ENCODE results near the gene CCDC7.
"Not testable (repeated sequence)": the region's sequence is repeated elsewhere in the genome, so short reads cannot be mapped to it uniquely, and the experiment has no call there.

The CCDC7 gene

DNA sequence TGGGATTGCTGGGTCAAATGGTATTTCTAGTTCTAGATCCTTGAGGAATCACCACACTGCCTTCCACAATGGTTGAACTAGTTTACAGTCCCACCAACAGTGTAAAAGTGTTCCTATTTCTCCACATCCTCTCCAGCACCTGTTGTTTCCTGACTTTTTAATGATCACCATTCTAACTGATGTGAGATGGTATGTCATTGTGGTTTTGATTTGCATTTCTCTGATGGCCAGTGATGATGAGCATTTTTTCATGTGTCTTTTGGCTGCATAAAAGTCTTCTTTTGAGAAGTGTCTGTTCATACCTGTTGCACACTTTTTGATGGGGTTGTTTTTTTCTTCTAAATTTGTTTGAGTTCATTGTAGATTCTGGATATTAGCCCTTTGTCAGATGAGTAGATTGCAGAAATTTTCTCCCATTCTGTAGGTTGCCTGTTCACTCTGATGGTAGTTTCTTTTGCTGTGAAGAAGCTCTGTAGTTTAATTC lies 37.1 kb downstream of the CCDC7 start:
- H3K36me3 ChIP-seq (ENCODE audit: control insufficient read depth in 1 of 2, insufficient read depth in 2 of 2, low read length in 2 of 2); H3K14ac ChIP-seq (ENCODE audit: low read length); H3K4me3 ChIP-seq (ENCODE audit: low read depth, low read length); H3K4ac ChIP-seq (ENCODE audit: low read depth, low read length); H3K79me1 ChIP-seq (ENCODE audit: low read length); H3K27ac ChIP-seq (ENCODE audit: low read depth, low read length); H2AK5ac ChIP-seq (ENCODE audit: low read length); H4K91ac ChIP-seq (ENCODE audit: low read depth, low read length); H2BK5ac ChIP-seq (ENCODE audit: low read depth, low read length, poor library complexity); H3K4me2 ChIP-seq (ENCODE audit: low read length); H4K8ac ChIP-seq (ENCODE audit: low read depth, low read length); H2AFZ ChIP-seq (ENCODE audit: insufficient read depth, low read length, poor library complexity); H3K18ac ChIP-seq (ENCODE audit: low read length); H3K9me3 ChIP-seq (ENCODE audit: insufficient read depth, low read depth, low read length); H3K23ac ChIP-seq (ENCODE audit: low read length); DNase-seq; H2BK120ac ChIP-seq (ENCODE audit: insufficient read depth, low read length, poor library complexity); H2BK12ac ChIP-seq (ENCODE audit: low read length); H3K4me1 ChIP-seq (ENCODE audit: control insufficient read depth in 1 of 2, insufficient read depth in 2 of 2, low read length in 2 of 2); H3K9ac ChIP-seq (ENCODE audit: low read length); H3K79me2 ChIP-seq (ENCODE audit: control insufficient read depth, insufficient read depth, low read length, poor library complexity); H3K27me3 ChIP-seq (ENCODE audit: insufficient read depth, low read length); H4K12ac ChIP-seq (ENCODE audit: low read depth, low read length): not testable (repeated sequence)

DNA sequence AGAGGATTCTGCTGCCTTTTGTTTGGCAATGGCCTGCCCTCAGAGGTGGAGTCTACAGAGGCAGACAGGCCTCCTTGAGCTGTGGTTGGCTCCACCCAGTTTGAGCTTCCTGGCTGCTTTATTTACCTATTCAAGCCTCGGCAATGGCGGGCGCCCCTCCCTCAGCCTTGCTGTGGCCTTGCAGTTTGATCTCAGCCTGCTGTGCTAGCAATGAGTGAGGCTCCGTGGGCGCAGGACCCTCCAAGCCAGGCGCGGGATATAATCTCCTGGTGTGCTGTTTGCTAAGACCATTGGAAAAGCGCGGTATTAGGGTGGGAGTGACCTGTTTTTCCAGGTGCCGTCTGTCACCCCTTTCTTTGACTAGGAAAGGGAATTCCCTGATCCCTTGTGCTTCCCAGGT lies 42.1 kb downstream of the CCDC7 start:
- not testable (repeated sequence) for H3K27ac ChIP-seq (ENCODE audit: low read depth, low read length); H2BK12ac ChIP-seq (ENCODE audit: low read length); H3K4ac ChIP-seq (ENCODE audit: low read depth, low read length); H2BK5ac ChIP-seq (ENCODE audit: low read depth, low read length, poor library complexity); H3K36me3 ChIP-seq (ENCODE audit: control insufficient read depth in 1 of 2, insufficient read depth in 2 of 2, low read length in 2 of 2); H4K12ac ChIP-seq (ENCODE audit: low read depth, low read length); H3K9ac ChIP-seq (ENCODE audit: low read length); H3K18ac ChIP-seq (ENCODE audit: low read length); H2AK5ac ChIP-seq (ENCODE audit: low read length); H4K8ac ChIP-seq (ENCODE audit: low read depth, low read length); H3K27me3 ChIP-seq (ENCODE audit: insufficient read depth, low read length); H3K4me1 ChIP-seq (ENCODE audit: control insufficient read depth in 1 of 2, insufficient read depth in 2 of 2, low read length in 2 of 2); H4K91ac ChIP-seq (ENCODE audit: low read depth, low read length); H3K79me2 ChIP-seq (ENCODE audit: control insufficient read depth, insufficient read depth, low read length, poor library complexity); H2BK120ac ChIP-seq (ENCODE audit: insufficient read depth, low read length, poor library complexity); H3K23ac ChIP-seq (ENCODE audit: low read length); DNase-seq; H3K4me2 ChIP-seq (ENCODE audit: low read length); H3K4me3 ChIP-seq (ENCODE audit: low read depth, low read length); H2AFZ ChIP-seq (ENCODE audit: insufficient read depth, low read length, poor library complexity); H3K14ac ChIP-seq (ENCODE audit: low read length); H3K79me1 ChIP-seq (ENCODE audit: low read length)
- peaks cover 13% of the 10 kb centered on the region for H3K9me3 ChIP-seq (ENCODE audit: insufficient read depth, low read depth, low read length)
- no CpG with 5 or more reads among the region's 10 CpGs for WGBS (ENCODE audit: extremely low coverage, insufficient coverage, insufficient read length)

DNA sequence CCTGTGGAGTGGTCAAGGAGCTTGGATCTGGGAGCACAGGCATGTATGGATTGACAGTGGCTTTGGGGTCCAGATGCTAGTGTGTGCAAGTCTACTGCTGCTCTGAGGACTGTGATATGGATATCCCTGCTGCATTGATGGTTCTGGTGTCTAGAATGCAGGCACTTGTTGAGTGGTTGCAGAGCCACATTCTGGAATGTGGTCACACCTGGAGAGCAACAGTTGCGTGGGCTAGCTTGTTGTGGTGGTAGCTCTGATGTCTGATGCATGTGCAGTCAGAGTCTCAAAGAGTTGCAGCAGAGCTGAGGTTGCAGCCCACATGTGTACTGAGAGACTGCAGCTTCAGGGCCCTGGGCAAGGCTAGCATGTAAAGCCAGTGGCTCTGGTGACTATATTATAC lies 43.2 kb downstream of the CCDC7 start:
- WGBS (ENCODE audit: extremely low coverage, insufficient coverage, insufficient read length), result no CpG with 5 or more reads among the region's 1 CpG
- H2BK5ac ChIP-seq (ENCODE audit: low read depth, low read length, poor library complexity), result no peak overlapping the region

DNA sequence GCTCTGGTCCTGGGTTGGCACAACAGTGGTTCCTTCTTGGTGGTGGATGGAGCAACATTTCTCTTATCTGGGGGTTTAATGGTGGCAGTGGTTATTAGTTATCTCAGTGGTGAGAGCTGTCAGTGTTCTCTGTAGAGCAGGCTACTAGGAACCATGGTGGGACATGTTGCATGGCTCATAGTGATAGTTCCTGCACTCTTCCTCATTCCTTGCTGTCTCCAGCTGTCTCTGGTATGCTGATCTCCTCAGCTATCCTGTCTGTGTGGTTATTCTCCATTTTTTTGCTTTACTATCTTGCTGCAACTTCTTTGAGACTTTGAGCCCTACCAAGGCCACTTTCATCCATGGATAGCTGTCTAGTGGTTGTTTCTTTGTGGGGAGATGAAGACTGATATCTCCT lies 44.0 kb downstream of the CCDC7 start:
- Histone ChIP-seq H3K9ac (ENCODE audit: low read length) (no peak overlapping the region), H3K4me1 (ENCODE audit: control insufficient read depth in 1 of 2, insufficient read depth in 2 of 2, low read length in 2 of 2) (peaks cover 4 to 8% of the 10 kb centered on the region in 2 experiments), H2BK120ac (ENCODE audit: insufficient read depth, low read length, poor library complexity) (no peak overlapping the region), H3K4me3 (ENCODE audit: low read depth, low read length) (no peak overlapping the region), H2AFZ (ENCODE audit: insufficient read depth, low read length, poor library complexity) (no peak overlapping the region), H3K79me2 (ENCODE audit: control insufficient read depth, insufficient read depth, low read length, poor library complexity) (no peaks in the 10 kb centered on the region), H4K91ac (ENCODE audit: low read depth, low read length) (no peak overlapping the region), H3K9me3 (ENCODE audit: insufficient read depth, low read depth, low read length) (peaks cover 13% of the 10 kb centered on the region), H3K27ac (ENCODE audit: low read depth, low read length) (no peak overlapping the region), H2BK5ac (ENCODE audit: low read depth, low read length, poor library complexity) (no peak overlapping the region), H4K8ac (ENCODE audit: low read depth, low read length) (no peak overlapping the region), H3K36me3 (ENCODE audit: control insufficient read depth in 1 of 2, insufficient read depth in 2 of 2, low read length in 2 of 2) (peaks cover 0 to 2% of the 10 kb centered on the region in 2 experiments), H3K14ac (ENCODE audit: low read length) (no peak overlapping the region), H3K27me3 (ENCODE audit: insufficient read depth, low read length) (no peaks in the 10 kb centered on the region), H3K18ac (ENCODE audit: low read length) (no peak overlapping the region), H2AK5ac (ENCODE audit: low read length) (no peak overlapping the region), H3K79me1 (ENCODE audit: low read length) (no peaks in the 10 kb centered on the region), H3K23ac (ENCODE audit: low read length) (no peak overlapping the region), H3K4me2 (ENCODE audit: low read length) (no peak overlapping the region), H2BK12ac (ENCODE audit: low read length) (no peak overlapping the region), H3K4ac (ENCODE audit: low read depth, low read length) (no peak overlapping the region), H4K12ac (ENCODE audit: low read depth, low read length) (no peak overlapping the region)
- peak; percentile 63 to 92 for DNase-seq

More for the DNA sequence above, 43.2 kb downstream of the CCDC7 start:
- H3K36me3 ChIP-seq (ENCODE audit: control insufficient read depth in 1 of 2, insufficient read depth in 2 of 2, low read length in 2 of 2), result peaks cover 0 to 2% of the 10 kb centered on the region in 2 experiments
- no peak overlapping the region for H3K27ac ChIP-seq (ENCODE audit: low read depth, low read length)
- no peak overlapping the region for H4K8ac ChIP-seq (ENCODE audit: low read depth, low read length)
- H3K79me2 ChIP-seq (ENCODE audit: control insufficient read depth, insufficient read depth, low read length, poor library complexity), result no peaks in the 10 kb centered on the region
- no peak overlapping the region for H3K14ac ChIP-seq (ENCODE audit: low read length)
- H3K18ac ChIP-seq (ENCODE audit: low read length), result no peak overlapping the region
- H3K4me3 ChIP-seq (ENCODE audit: low read depth, low read length), result no peak overlapping the region
- no peak overlapping the region for H3K4me2 ChIP-seq (ENCODE audit: low read length)
- H3K9me3 ChIP-seq (ENCODE audit: insufficient read depth, low read depth, low read length), result peaks cover 13% of the 10 kb centered on the region
- H2AFZ ChIP-seq (ENCODE audit: insufficient read depth, low read length, poor library complexity), result no peak overlapping the region
- no peaks in the 10 kb centered on the region for H3K79me1 ChIP-seq (ENCODE audit: low read length)
- peak; percentile 85 to 94 for DNase-seq
- H4K91ac ChIP-seq (ENCODE audit: low read depth, low read length), result no peak overlapping the region
- H2AK5ac ChIP-seq (ENCODE audit: low read length), result no peak overlapping the region
- no peak overlapping the region for H2BK12ac ChIP-seq (ENCODE audit: low read length)
- H2BK120ac ChIP-seq (ENCODE audit: insufficient read depth, low read length, poor library complexity), result no peak overlapping the region
- H4K12ac ChIP-seq (ENCODE audit: low read depth, low read length), result no peak overlapping the region
- H3K4me1 ChIP-seq (ENCODE audit: control insufficient read depth in 1 of 2, insufficient read depth in 2 of 2, low read length in 2 of 2), result peaks cover 4 to 8% of the 10 kb centered on the region in 2 experiments
- H3K4ac ChIP-seq (ENCODE audit: low read depth, low read length), result no peak overlapping the region
- H3K23ac ChIP-seq (ENCODE audit: low read length), result no peak overlapping the region
- H3K27me3 ChIP-seq (ENCODE audit: insufficient read depth, low read length), result no peaks in the 10 kb centered on the region
- no peak overlapping the region for H3K9ac ChIP-seq (ENCODE audit: low read length)

Data from trophoblast cell (in vitro differentiated cells and primary cell).